ENCODE measurements around the gene RNF151.
"Not testable (repeated sequence)": the region's sequence is repeated elsewhere in the genome, so short reads cannot be mapped to it uniquely, and the experiment has no call there.

DNA sequence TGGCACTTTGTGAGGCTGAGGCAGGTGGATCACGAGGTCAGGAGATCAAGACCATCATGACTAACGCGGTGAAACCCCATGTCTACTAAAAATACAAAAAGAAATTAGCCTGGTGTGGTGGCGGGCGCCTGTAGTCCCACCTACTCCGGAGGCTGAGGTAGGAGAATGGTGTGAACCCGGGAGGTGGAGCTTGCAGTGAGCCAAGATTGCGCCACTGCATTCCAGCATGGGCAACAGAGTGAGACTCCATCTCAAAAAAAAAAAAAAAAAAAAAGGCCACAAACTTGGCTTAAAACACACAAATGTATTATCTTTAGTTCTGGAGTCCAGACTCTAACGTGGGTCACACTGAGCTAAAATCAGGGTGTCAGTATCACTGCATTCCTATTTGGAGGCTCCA, 45.1 kb downstream of the RNF151 start:
- TF ChIP-seq CTCF (IDR thresholded peaks at IDR 0.05; ENCODE audit: insufficient read depth, low read depth, low read length); EZH2 (IDR thresholded peaks at IDR 0.05; ENCODE audit: insufficient read depth, low read length): not testable (repeated sequence)

Measured in astrocyte (in vitro differentiated cells and primary cell).